Neuron (in vitro differentiated cells): Measurements from ENCODE around the gene SHBG.
"Not testable (repeated sequence)": the region's sequence is repeated elsewhere in the genome, so short reads cannot be mapped to it uniquely, and the experiment has no call there.

Experiments used
- H2AFZ ChIP-seq: one replicate; pipeline ENCODE4 v1.6.1; 2013; ENCODE audit warnings: low read depth, mild to moderate bottlenecking, inconsistent platforms, low read length, moderate library complexity
- H3K27me3 ChIP-seq: one replicate; pipeline ENCODE4 v1.6.1; 2013; ENCODE audit warnings: low read length; ENCODE audit not compliant: insufficient read depth
- H3K36me3 ChIP-seq: one replicate; pipeline ENCODE4 v1.6.1; 2013; ENCODE audit warnings: low read length; ENCODE audit not compliant: insufficient read depth
- H3K4me1 ChIP-seq: one replicate; pipeline ENCODE4 v1.6.1; 2013; ENCODE audit warnings: low read length; ENCODE audit not compliant: insufficient read depth
- H3K4me3 ChIP-seq: 2 replicates; pipeline ENCODE4 v1.5.1; 2013; ENCODE audit warnings: mild to moderate bottlenecking, low read length, moderate library complexity
- H3K9me3 ChIP-seq: one replicate; pipeline ENCODE4 v1.6.1; 2013; ENCODE audit warnings: low read length

Gene SHBG

GRCh38 chr17:7590743-7591142 is 39.2 kb upstream of the SHBG start:
- H3K36me3 ChIP-seq: peaks cover 85% of the 10 kb centered on the region
- H3K27me3 ChIP-seq: no peaks in the 10 kb centered on the region
- H3K4me1 ChIP-seq: peaks cover 13% of the 10 kb centered on the region
- H2AFZ ChIP-seq: no peak overlapping the region
- no peak overlapping the region for H3K4me3 ChIP-seq
- peaks cover 2% of the 10 kb centered on the region for H3K9me3 ChIP-seq

GRCh38 chr17:7591596-7591995 is 38.3 kb upstream of the SHBG start:
- peaks cover 86% of the 10 kb centered on the region for H3K36me3 ChIP-seq
- no peak overlapping the region for H3K4me3 ChIP-seq
- H3K9me3 ChIP-seq: peaks cover 2% of the 10 kb centered on the region
- H2AFZ ChIP-seq: no peak overlapping the region
- peaks cover 13% of the 10 kb centered on the region for H3K4me1 ChIP-seq
- no peaks in the 10 kb centered on the region for H3K27me3 ChIP-seq

DNA sequence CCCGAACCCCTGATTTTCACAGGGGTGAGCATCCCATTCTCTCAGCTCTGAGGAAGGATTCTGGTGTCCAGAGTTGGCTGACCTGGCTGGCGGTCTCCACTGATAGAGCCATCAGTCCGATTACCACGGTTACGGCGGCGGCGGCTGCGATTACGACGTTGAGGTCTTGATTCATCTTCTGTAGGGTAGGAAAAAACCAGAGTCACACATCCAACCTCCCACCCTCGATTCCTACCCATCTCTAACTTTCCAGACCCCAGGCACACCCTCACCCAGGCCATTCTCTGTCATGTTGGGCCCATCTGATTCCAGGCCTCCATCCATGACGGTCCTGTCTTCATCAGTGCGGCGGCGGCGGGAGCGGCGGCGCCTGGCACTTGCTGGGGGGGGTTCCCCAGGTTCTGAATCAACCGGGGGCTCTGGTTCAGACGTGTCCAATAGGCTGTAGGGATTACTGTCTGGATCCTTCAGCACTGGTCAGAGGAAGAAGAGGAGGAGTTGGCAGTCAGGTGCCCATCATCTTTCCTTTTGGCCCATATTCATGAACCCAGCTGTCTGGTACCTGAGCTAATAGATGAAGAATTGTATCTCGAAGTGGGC is 37.4 kb upstream of the SHBG start:
- no peak overlapping the region for H2AFZ ChIP-seq
- H3K36me3 ChIP-seq: peaks cover 87% of the 10 kb centered on the region
- H3K4me3 ChIP-seq: no peak overlapping the region
- H3K9me3 ChIP-seq: peaks cover 2% of the 10 kb centered on the region
- peaks cover 13% of the 10 kb centered on the region for H3K4me1 ChIP-seq
- H3K27me3 ChIP-seq: no peaks in the 10 kb centered on the region

DNA sequence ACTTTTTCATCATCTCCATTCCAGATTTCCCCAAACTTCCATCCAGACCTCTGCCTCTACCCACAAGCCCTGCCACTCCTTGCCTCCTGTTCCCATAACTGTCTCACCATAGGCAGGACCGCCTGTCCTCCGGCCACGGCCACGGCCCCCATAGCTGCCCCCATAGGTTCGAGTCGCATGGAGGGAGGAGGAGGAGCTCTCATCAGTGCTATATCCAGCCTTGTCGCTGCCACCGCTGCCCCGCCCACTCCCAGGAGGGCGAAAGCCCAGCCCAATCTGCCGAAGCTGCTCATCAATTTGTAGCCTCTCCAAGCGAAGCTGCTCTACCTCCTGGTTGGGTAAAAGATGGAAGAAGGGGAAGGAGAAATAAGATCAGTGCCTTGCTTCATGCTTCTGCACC is 36.6 kb upstream of the SHBG start:
- Histone ChIP-seq H3K27me3 (no peaks in the 10 kb centered on the region), H3K4me3 (no peak overlapping the region), H2AFZ (no peak overlapping the region), H3K9me3 (peaks cover 2% of the 10 kb centered on the region), H3K4me1 (peaks cover 13% of the 10 kb centered on the region), H3K36me3 (peaks cover 79% of the 10 kb centered on the region)

- H3K36me3 ChIP-seq: peaks cover 75% of the 10 kb centered on the region
- H3K4me1 ChIP-seq, H3K4me3 ChIP-seq, H3K9me3 ChIP-seq, H3K27me3 ChIP-seq, H2AFZ ChIP-seq: not testable (repeated sequence)
Measured at GRCh38 chr17:7597561-7597960, 32.4 kb upstream of the SHBG start.

DNA sequence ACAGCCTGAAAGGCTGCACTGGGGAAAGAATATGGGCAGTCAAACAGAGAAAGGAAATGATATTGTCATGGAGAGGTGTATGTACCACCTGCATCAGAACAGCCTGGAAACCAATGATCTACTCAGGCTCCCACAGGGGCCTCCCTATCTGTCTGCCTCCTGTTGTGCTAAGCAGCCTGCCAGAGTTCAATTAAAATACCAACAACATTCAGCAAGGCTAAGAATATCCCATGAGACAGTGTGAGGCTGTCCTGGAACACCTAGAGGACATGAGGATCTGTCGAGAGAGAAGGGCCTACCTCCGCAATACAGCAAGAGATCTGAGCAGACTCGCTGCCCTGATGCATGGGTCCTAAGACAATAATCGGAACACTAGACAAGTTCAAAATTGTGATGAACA is 23.7 kb upstream of the SHBG start:
- Histone ChIP-seq H3K36me3 (peaks cover 65% of the 10 kb centered on the region), H3K4me1 (no peaks in the 10 kb centered on the region), H2AFZ (no peak overlapping the region), H3K9me3 (no peaks in the 10 kb centered on the region), H3K27me3 (no peaks in the 10 kb centered on the region), H3K4me3 (no peak overlapping the region)

DNA sequence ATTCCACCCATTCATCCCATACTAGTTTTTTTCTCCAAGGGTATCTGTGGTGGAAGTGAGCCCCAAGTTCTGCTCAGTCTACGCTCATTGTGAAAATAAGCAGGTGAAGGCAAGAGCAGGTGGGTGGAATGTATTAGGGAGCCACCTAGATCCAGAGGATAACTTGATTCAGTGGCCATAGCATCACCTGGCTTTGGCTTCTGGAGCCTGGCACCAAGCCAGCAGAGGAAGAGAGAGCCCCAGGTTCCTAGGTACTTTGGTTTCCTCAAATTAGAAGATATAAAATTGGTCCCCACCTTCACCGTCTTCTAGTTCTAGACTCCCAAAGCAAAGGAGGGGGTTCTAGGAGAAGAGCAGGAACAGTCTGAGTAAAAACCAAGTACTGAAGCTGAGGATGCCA is 19.3 kb upstream of the SHBG start:
- Histone ChIP-seq H3K27me3 (no peaks in the 10 kb centered on the region), H3K9me3 (no peaks in the 10 kb centered on the region), H2AFZ (no peak overlapping the region), H3K4me1 (peaks cover 21% of the 10 kb centered on the region), H3K36me3 (peaks cover 41% of the 10 kb centered on the region), H3K4me3 (no peak overlapping the region)

DNA sequence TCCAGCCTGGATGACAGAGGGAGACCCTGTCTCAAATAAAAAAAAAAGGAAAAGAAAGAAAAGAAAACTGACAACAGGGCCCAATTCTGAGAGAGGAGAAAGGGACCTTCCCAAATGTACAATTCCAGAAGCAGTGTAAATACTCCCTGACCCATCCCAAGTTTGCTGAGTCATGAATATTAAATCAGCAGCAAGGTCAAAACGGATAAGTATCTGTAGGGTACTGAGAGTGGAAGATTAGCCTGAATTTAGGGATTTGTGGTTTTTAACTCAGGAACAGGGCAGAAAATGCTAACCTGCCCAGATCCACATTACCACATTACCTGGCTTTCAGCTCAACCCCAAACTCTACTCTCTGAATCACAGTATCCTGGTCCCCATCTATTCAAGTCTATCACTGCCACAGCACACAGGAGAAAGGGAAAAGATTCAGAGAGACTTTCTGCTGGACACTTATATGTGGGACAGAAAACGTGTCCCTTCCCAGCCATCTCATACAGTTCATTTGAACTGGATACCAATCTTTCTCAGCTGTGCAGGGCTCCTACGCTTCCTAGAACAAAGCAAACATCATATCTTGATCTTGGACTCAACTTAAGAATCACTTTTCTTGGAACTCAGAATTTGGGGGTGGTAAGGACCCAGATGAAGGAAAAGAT is 18.2 kb upstream of the SHBG start:
- H3K36me3 ChIP-seq: peaks cover 30% of the 10 kb centered on the region
- H3K27me3 ChIP-seq: no peaks in the 10 kb centered on the region
- no peak overlapping the region for H3K4me3 ChIP-seq
- H3K4me1 ChIP-seq: peaks cover 21% of the 10 kb centered on the region
- H3K9me3 ChIP-seq: no peaks in the 10 kb centered on the region
- H2AFZ ChIP-seq: no peak overlapping the region

DNA sequence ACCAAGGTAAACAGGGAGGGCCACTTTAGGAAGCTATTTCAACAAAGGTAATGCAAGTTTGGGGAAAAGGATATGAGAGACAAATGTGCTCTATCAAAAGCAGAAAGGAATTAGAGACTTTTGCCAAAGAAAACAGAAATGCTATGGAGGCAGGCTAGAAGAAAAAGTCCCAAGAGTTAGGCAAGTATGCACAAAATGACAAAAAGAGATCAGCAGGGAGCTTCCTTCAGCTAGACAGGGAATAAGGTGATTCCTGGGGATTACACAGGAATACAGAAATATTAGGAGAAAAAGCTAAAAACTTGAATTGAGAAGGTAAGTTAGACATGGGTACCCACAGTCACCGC is 17.7 kb upstream of the SHBG start:
- Histone ChIP-seq H3K4me3 (no peak overlapping the region), H3K4me1 (peaks cover 21% of the 10 kb centered on the region), H2AFZ (no peak overlapping the region), H3K36me3 (peaks cover 29% of the 10 kb centered on the region), H3K27me3 (no peaks in the 10 kb centered on the region), H3K9me3 (no peaks in the 10 kb centered on the region)

DNA sequence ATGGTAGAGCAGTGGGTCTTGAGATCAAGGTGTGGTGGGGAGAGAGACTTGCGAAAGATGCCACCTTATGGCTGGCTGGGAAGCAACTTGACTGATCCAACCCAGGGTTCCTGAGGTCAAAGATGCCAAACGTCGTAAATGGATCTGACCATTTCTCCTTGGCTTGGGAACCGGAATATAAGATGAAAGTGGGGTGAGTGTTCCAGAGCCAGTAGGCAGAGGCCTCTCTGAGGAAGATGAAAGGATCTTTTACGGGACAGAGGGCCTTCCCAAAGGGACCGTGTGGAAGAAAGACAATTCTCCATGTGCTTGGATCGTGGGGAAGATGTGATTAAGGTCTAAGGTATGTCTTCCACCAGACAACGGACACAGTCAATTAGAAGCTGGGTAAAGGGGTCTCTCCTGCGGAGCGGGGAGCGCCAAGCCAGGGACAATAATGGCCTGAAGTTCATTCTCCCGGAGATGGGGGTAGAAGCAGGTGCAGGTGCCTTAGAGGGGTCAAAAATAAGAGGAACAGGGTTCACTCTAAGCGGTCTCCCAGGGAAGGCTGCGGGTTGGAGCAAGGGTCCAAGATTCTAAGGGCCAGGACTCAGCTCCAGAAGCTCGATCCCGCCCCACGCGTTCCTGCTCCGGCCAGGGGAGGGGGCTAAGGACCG is 16.0 kb upstream of the SHBG start:
- Histone ChIP-seq H3K9me3 (no peaks in the 10 kb centered on the region), H3K4me1 (peaks cover 21% of the 10 kb centered on the region), H3K36me3 (peaks cover 27% of the 10 kb centered on the region), H3K27me3 (no peaks in the 10 kb centered on the region), H3K4me3 (peak overlapping the region; percentile 97), H2AFZ (peak overlapping the region; percentile 22)

DNA sequence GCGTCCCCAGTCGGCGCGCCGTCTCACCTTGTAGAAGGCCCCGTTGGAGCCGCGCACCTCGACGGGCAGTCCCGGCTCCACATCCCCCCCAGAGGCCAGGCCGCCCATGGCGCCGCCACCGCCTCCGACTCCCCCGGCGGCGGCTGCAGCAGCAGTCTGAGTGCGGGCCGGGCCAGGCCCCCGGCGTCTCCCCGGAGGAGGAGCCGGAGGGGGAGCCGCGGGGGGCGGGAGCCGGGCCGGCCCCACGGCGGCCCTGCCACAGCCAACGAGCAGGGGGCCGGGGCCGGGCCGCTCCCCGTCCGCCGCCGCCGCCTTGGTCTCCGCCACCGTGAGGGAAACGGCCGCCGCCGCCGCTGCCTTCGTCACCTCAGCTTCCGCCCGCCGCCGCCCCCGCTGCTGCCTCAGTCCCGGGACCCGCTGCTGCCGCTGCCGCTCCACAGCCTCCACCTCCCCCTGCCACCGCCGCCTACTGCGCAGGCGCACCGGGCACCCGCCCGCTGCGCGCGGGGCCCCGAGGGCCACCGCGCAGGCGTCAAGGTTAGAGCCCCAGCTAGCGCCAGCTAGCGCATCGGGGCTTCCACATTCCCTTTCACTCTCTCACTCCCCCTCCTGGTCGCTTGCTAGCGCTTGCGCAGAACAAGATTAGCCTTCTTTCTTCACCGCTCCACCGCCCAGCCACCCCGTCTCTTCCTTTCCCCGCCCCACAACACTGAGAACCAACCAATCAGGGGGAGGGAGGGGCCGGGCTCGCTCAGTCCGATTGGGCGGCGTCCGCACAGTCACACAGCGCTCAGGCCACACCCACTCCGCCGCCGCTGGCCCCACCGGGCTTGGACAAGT is 15.3 kb upstream of the SHBG start, which contains the start of gene FXR2:
Gene FXR2 (minus strand): TSS at position 473 of the 840 bp plus-strand sequence. CDS start 365 bp downstream, at position 108.
- Histone ChIP-seq H3K4me3 (peak within 1 kb of the TSS; percentile 97), H3K4me1 (peaks cover 21% of the 10 kb centered on the region), H3K9me3 (no peaks in the 10 kb centered on the region), H3K27me3 (no peaks in the 10 kb centered on the region), H2AFZ (peak within 1 kb of the TSS; percentile 69), H3K36me3 (peaks cover 22% of the 10 kb centered on the region)

DNA sequence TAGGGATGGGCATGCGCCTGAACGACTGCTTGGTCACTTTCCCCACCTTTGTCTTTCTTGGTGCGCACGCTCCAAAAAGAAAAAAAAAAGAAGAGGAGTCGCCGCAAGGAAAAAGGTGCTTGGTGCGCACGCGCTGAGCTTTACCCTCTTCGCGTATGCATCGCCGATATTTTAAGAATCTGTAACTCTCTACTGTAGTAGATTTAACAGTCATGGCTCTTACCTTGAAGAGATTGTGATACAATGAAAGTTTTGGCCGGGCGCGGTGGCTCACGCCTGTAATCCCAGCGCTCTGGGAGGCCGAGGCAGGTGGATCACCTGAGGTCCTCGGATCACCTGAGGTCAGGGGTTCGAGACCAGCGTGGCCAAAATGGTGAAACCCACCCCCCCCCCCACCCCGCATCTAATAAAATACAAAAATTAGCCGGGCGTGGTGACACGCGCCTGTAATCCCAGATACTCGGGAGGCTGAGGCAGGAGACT is 14.6 kb upstream of the SHBG start:
- peaks cover 21% of the 10 kb centered on the region for H3K4me1 ChIP-seq
- H3K4me3 ChIP-seq: peak overlapping the region; percentile 51
- H2AFZ ChIP-seq: peak overlapping the region; percentile 69
- H3K36me3 ChIP-seq: peaks cover 18% of the 10 kb centered on the region
- H3K9me3 ChIP-seq: no peaks in the 10 kb centered on the region
- no peaks in the 10 kb centered on the region for H3K27me3 ChIP-seq

DNA sequence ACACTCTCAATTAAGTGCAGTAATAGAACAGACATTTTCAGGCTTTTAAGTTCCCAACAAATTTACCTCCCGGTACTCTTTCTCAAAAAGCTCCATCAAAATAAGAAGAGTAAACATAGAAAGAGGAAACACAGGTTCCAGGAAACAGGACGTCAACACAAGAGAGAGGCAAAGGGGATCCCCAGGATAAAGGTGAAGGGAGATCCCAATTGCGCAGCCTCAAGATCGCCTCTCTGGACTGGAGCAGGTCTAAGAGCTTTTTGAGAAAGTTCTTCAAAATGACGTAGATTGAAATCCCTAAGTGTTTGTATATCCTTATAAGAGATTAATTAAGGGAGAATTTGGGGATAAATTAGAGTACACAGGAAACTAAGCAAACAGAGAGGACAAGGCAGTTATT is 11.3 kb upstream of the SHBG start:
- no peak overlapping the region for H2AFZ ChIP-seq
- H3K36me3 ChIP-seq: no peaks in the 10 kb centered on the region
- no peaks in the 10 kb centered on the region for H3K9me3 ChIP-seq
- H3K27me3 ChIP-seq: no peaks in the 10 kb centered on the region
- H3K4me3 ChIP-seq: no peak overlapping the region
- H3K4me1 ChIP-seq: peaks cover 6% of the 10 kb centered on the region
